Activated CD8-positive, alpha-beta memory T cell treated with anti-CD3 and anti-CD28 coated beads, Interleukin-2, amount 50 U/mL, for 48 hours (primary cell): Measurements from ENCODE around the gene BNC2.

ENCODE experiments used
- DNase-seq: peaks from one replicate; pipeline ENCODE4 v3.0.0-alpha.2; 2020

The BNC2 gene

DNA sequence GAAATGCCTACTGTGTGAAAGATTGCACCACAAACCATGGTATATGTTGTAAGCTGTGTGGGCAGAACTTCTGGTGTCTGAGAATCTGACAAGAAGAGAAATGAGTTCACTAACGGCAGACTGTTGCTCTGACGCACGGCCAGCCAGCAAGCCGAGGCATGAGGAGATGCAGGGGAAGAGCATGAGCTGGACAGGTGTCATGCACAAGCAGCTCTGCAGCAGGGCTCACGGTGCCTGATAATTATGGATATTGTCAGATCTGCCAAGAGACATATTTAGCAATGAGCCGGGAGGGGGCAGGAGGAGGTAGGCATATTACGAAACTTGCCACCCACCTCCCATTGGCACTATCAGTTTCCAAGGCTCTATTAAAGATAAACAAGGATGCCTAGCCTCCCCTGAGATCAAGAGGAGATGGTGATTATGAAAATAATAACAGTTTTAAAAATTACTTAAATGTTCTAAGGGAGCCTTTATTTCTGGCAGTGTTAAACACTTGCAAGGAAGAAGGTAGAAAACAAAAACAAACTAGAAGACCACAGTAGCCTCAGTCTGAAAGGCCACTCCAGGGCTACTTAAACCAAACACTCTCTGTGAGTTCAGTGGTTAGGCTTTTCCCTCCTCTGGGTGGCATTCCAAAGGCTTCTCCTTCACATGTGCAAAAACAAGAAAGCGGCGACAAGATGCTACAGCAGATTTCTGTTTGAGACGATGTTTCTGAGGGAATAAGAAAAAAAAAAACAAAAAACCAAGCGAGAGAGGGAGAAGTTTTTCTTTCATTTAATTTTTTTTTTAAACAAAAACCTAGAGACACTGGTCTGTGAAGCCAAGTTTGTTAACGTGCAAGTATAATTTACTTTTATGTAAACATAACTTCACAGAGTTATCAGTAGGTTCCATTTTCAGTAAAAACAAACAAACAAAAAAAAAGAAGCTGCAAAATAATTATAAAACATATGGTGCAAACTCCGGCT lies 339.5 kb downstream of the BNC2 start:
- DNase-seq = no peak

DNA sequence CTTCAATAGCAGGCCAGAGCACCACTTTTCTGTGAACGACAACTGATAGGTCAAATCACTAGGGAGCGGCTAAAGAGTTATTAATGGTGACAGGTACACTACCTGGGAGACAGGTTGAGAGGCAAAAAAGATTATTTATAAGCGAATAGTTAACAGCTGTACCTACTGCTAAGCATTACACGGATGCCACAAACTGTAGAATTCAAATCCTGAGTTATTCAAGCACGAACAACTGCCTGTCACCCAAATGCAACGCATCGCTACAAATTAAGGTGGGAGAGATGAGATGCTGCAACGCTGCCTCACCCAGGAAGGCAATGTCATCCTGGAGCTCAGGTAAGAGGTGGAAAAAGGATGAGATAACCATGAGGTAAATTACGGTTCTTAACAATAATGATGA lies 342.9 kb downstream of the BNC2 start:
- no peak for DNase-seq

DNA sequence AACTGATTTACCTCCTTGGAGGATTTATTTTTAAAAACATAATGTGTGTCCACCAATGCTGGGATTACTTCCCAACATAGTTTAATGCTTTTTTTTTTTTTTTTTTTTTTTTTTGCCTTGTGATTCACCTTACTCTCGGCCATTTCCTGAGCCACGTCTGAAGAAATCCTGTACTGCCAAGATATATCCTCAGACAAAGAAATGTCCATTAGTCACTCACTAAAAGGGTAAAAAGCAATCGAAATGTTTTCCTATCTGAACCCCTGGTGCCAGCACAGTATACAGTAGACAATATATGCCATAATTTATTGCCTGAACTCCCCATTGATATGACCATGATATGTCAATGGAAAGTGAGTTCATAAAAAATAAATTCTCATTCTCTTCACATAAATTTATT lies 344.1 kb downstream of the BNC2 start:
- DNase-seq = no peak

DNA sequence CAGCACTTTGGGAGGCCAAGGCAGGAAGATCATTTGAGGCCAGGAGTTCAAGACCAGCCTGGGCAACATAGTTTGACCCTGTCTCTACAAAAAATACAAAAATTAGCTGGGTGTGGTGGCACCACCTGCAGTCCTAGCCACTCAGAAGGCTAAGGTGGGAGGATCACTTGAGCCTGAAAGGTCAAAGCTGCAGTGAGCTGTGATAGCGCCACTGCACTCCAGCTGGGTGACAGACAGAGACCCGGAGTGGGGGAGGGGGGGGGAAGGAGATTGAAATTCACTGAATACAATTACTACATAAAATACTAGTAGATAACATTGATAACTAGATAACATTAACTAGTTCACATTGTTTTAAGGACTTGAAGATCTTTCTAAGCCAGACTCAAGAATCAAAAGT lies 345.6 kb downstream of the BNC2 start:
- DNase-seq = no peak

DNA sequence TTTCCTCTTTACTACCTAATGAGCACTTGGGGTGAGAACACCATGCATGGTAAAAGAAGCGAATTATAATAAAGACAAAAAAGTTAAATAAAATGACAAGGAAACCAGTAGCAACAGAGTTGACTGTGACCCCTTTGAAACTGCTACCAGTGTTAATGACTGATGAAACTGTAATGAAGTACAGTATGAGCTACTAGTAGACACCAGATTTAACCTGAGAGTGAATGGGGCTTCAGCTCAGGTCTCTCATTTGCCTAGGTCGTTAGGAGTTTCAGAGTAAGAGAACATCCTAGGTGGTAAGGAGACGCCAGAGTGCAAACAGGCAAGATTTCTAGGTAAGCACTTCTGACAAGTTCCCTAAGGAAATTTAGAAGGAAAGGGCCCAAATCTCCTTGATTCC lies 346.4 kb downstream of the BNC2 start:
- no peak for DNase-seq

DNA sequence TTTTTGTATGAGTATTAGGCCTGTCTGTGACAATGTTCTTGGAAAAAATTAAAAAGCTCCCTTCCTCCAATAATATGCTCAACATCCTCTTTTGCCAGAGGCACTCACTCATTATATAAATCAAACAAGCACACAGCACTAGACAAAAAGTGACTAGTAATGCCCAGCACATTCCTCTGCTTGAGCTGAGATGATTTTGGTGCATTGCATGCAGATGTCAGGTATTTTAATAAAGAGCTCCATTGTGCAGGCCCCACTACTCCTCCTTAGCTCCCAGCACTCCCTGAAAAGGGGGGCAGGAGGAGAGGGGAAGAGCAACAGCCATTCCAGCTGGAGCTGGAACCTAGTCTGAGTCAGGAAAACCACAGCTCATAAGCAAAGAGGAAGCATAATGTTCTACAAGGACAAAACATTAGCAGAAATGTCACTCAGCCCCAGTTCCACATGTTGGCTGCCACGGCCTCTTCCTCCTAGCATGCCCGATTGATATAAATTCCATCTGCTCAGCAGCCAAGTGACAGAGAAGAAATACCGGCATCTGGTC lies 348.5 kb downstream of the BNC2 start:
- DNase-seq = no peak

DNA sequence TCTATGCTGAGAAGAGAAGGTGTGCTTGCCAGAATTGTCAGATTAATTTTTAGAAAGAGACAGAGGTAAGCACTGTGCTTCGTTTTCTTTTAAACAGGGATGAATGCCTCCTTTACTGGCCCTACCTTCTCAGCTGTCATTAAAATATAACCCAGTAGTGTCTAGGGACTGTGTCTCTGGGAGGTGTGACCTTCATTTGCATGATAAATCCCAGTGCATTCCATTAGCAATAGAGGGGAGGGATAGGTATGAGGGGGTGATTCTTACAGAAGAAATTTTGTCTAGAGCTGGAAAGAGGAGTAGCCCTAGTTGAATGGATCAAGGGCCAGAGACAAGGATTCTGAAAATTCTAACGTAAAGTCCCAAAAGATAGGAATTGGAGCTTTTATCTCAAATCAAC lies 351.5 kb downstream of the BNC2 start:
- DNase-seq = no peak

DNA sequence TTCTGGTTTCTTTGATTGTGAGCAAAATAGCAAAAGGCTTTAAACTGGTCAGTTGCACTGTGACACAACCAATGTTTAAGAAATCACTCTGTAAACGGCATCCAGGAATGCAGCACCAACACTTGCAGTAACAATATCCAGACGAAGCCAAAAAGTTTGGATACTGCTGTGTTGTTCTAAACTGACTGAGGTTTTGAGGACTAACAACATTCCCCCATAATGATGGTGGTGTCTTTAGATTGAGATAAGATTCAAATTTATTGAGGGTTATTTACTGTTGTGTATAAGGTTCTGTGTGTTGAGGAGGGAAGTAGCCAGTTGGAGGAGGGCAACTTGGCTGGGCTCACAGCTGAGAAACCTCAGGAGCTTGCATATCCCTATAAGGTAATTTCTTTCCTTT lies 353.6 kb downstream of the BNC2 start:
- no peak for DNase-seq

DNA sequence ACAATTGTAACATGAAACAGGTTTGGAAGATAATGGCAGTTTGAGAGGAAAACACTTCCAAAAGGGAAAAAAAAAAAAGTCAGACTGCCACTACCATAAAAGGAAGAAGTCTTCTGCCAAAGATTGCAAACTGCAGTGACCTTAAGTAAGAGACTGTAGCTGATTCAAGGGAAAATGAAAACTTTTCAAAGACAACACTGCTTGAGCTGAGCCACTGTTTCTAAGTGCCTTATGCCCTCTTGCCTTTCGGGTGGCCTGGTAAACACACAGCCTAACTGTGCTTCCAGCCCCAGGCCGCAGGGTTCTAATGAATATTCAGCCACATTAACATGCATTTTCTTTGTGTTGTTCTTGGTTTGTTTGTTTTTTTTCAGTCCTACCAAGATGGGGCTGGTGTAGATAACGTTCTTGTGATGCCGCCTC lies 354.6 kb downstream of the BNC2 start:
- no peak for DNase-seq

DNA sequence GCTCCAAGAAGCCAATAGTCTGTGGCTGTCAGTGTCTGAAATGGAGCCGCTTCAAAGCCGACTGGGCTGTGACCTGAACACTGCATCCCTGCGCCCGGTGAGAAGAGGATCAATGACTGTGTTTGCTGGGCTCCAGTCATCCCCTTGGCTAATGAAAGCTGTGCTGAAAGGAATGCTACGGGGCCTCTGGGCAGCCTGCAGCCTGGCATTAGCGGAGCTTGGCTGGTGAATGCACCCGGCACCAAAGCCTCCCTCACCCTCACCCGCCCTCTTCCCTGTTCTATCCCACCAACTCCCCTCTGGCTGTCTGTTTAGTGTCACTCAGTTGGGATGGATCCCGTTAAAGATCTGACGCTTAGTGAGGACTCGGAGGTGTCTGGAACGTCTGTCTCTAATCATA lies 355.3 kb downstream of the BNC2 start:
- no peak for DNase-seq

DNA sequence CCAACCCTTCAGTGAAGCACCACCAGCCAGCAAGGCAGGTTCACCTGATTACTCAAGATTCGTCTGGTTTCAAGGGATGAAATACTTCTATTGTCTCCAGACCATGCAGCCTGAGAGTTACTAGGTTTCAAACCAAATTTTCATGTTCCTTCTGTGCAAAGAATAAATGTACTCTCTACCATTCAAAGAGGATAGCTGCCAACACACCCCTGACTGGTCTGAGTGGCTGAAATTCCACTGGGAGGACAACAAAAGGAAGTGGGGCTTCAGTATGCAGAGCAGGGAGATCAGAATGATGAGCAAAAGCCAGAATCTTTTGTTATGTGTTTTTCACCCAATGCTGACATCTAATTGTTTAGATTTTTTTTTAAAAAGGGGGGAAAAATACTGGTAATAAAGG lies 356.3 kb downstream of the BNC2 start:
- DNase-seq = no peak

DNA sequence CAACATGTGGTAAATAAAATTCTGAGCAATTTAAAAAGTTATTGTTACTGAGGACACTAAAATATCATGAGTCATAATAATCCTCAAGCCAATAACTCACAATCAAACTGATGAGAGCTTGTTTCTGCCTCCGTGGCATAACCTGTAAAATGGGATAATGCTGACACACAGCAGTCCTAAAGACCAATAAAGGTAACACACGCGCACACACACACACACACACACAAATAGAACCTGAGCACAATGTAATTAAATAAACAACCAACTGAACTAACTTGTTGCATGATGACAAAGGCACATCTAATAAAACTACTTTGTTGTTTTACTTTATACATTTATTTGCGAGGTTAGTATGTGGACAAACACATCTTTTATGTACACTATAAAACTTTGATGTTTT lies 358.2 kb downstream of the BNC2 start:
- DNase-seq = no peak

DNA sequence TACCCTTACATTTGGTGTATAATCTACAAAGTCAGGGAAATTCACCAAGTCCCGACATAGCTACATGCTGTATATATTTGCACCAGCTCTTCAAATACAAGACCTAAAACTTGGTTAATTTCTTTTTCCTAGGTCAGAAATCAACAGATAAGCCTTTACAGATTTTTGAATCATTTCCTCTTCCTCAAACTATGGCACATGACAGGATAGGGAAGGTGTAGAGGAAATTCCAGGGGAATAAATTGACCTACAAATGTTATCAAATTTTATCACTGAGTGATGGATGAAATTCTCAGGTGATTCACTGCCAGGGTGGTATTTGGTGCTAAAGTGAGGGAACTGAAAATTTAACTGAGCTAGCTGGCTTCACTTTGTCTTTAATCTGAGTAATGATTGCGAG lies 360.0 kb downstream of the BNC2 start:
- DNase-seq = no peak

DNA sequence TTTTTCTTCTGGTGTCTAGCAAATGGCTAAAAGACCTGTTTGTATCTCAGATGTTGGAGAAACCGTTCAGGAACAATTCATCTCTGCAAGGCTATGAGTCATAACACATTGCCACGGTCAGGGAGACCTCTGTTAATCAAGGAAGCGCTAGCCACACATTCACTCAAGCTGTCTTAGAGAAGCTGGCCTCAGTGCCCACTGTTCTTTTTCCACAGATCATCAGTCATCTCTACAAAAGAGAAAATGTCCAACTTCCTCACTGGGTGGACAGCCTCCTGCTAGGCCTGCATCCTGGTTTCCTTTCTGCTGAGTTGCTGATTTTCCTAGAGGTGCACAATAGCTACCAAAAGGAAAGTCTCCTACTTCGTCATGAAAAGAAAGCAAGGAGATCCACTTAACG lies 360.5 kb downstream of the BNC2 start:
- no peak for DNase-seq

DNA sequence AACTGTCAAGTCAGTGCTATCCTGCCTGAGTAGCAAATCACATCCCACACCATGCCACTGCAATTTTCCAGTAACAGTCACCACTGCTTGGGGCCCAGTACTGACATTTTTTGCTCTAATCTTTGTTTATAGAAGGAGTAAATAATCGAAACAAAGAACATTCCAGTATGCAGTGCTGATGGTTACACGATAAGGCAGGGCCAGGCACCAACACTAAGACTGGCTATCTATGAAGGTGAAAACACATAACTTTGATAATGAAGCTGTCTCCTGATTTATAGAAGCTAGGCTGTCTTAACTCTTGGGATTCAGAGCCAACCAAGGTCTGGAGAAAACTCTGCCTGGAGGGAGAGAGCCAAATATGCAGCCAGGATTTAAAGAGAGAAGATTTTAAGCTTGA lies 365.3 kb downstream of the BNC2 start:
- DNase-seq = no peak

DNA sequence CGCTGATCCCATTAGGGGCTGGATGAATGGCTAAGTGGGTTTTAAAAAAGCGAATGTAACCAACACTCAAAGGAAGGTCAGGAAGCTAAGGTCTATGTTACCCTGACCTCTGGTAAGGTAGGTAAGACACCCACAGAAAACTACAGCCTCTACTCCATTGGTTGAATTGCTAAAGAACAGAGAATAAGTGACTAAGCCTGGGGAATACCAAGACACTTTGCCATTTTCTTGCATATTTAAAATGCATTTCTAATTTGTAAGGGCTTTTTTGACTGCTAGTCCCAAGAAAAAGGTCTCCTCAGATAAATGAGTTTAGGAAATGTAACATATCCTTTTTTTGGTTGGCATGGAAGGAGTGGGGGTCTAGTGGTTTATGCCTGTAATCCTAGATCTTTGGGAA lies 368.7 kb downstream of the BNC2 start:
- DNase-seq = no peak

DNA sequence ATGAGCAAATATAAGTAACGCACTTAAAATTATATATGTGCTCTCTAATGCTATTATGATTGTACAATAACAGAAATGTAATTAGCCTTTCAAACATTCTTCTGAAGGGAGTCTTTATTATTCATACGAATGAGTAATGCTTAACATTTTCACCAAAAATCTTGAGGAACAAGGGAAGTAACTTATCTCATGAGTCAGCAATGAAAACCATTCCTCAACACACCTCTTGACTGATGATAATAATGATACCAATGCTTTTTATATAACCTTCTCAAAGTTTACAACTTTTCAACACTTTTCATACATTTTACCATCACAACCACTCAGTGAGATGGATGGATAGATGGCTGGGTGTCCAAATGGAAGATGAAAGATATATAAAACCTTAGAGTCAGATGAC lies 369.3 kb downstream of the BNC2 start:
- DNase-seq = no peak

DNA sequence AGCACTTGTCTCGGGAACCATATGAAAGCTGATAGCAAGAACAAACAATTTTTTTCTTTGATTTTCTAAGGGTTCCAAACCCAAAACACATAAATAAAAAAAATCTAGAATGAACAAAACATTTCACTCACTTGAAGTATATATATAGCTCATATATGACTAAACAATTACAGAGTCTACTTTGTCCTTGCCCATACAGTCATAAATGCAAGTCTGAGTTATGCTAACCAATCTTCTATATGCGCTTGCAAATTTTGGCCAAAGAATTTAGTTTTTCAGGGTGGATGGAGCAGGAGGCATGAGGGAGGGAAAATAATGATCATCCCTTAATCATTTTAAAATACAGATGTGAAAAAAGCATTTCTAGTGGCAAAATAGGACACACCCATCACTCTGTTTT lies 370.1 kb downstream of the BNC2 start:
- no peak for DNase-seq

DNA sequence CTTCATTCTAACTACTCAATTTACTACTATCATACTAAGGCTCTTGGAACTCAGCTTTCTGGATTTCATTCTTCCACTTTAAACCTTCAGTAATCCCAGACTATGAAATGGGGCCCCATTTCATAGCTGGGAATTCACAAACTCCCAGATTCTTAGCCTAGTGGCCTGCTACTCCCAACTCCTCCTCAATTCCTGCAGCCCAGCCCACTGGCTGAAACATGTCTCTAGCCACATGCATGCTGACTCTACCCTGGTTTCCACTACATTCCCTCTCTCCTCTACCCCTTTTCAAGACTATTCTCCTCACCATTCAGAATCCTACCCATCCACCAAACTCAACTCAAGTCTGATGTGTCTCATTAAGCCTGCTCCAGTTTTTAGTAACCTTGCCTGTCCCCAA lies 370.6 kb downstream of the BNC2 start:
- no peak for DNase-seq

DNA sequence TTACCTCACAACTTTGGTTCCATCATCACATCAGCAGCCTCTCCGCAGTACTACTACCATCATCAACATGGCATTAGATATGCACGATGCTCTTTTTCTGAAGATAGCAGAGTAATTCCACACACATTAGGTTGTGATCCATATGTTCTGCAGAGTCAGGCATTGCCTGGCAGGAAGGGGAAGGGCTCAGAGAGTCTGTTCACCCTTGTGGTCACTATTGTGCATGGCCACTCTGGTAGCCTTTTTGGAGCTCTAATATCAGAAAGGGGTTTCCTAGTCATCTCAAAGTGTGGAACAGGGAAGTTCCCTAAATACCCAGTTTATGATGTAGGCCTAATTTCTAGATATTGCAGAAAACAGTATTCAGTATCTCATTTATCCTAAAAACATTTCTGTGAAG lies 373.6 kb downstream of the BNC2 start:
- no peak for DNase-seq

DNA sequence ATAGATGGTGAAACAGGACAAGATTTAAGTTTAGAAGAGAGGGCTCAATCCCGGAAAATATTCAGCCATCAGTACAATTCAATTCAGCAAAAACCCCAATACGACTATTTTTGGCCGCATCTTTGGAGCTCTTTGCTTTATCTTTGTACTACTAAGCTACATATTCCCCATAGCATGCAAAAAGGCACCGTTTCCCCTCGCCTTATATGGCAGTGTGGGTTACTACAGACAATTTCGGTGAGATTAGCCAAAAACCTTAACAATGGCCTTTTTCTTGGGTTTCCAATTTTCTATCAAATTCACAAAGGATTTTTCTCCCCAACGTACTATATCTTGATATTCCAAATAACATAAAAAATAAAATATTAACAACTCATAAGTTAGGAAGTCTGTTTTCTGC lies 382.6 kb downstream of the BNC2 start:
- no peak for DNase-seq

DNA sequence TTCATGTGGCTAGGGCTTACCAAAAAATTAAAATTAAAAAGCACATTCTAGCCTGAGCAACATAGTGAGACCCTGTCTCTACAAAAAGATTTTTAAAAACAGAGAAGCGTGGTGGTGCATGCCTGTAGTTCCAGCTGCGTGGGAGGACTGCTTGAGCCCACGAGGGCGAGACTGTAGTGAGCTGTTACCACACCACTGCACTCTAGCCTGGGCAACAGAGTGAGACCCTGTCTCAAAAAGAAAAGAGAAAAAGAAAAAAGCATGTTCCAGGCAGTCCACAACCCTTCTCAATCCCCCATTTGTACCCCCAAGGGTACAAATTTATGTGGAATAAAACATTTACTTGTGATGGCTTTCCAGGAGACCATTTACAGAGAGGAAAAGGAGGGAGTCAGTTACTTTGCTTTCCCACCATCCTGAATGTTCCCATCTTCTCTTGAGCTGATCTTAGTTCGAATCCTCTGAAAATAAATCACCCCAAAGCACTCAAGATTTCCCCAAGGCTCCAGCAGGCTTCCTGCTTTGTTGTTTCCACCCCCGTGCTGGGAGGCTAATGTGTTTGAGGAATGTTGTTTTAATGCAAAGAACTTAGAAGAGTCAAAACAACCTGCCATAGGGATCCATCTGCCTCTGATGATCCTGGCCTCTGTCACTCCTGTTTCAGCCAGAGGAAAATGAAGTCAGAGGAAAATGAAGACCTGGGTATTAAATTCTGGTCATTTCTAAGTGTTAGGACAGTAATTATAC lies 384.7 kb downstream of the BNC2 start:
- DNase-seq = no peak

DNA sequence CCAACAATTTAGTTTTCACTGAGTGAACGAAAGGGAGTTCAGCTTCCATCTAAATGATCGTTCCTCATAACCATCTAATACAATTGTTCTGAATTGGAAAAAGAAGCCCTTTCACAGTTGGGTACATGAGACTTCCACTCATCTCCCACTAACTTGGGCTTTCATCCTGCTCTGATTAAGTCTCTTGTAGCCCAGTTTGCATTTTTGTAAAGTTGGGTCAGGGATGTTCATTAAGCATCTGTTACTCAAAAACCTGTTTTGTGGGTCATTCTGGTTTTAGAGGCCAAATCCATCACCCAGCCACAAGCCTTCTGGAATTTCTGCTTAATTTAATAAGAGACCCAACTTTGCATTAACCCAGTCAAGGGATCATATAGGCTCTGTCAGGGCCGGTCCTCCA lies 385.3 kb downstream of the BNC2 start:
- no peak for DNase-seq

DNA sequence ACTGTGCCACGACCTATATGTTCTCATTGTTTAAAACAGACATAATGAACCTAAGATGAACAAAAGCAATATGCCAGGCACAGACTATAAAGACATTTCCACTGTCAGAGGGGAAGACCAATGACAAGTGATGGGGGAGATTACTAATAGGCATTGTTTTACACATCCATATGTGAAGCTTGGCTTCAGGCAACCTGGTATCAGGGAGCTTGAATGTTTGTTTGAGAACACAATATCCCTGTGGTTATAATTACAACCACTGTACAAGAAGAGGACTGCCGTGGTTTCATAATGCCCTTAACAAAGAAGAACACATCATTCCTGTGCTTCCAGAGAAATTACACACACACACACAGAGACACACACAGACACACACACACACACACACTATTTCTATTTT lies 385.7 kb downstream of the BNC2 start:
- no peak for DNase-seq
